SHP77 treated with DMSO at 0.1 percent for 48 hours (cell line): ENCODE results near the gene LACTBL1.

ENCODE experiments used
- DNase-seq: peaks from one replicate; lab custom pipeline; 2025; lab: John Stamatoyannopoulos, UW

The LACTBL1 gene

DNA sequence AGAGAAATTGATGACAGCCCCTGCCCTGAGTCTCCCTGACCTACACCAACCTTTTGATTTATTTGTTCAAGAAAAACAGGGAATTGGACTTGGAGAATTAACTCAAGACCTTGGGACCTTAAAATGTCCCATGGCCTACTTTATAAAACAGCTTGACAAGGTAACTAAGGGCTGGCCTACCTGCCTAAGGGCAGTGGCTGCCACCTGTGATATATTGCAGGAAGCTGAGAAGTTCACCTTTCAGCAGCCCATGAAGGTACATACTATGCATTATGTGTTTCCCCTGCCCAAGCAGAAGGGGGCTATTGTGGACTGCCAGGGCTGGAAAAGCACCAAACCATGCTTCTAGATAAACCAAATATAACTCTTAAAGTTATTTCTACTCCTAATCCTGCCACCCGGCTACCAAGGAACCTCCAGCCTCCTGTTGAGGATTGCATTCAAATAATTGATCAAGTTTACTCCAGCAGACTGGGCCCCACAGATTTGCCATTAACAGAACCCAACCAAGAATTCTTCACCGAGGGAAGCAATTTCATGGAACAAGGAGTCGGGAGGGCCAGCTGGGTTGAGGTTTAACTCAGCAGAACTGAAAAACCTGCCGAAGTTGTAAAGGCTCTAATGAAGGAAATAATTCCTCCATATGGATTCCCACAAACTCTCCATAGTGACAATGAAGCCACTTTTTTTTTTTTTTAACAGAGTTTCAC lies 28.2 kb downstream of the LACTBL1 start:
- no peak for DNase-seq

- DNase-seq = no peak
Measured at GRCh38 chr1:22941257-22941656, 31.4 kb downstream of the LACTBL1 start.

GRCh38 chr1:22936681-22937080 lies 36.0 kb downstream of the LACTBL1 start:
- DNase-seq = no peak

DNA sequence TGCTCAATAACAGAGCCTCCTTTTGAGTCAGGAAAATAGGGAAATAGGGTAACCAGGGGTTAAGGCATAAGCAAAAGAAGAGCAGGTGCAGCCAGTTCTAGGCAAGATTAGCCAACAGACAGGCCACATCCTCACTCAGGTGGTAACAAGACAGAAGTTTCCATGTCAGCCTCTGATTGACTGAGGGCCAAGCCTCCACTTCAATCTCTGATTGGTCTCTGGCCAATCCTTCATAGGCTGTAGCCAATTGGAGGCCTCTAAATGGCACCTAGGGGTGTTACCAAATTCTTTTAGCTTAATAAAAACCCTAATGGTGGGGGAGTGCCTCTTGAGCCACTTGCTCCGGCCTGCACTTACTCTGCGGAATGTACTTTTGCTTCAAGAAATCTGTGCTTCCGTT lies 37.2 kb downstream of the LACTBL1 start:
- DNase-seq = no peak

DNA sequence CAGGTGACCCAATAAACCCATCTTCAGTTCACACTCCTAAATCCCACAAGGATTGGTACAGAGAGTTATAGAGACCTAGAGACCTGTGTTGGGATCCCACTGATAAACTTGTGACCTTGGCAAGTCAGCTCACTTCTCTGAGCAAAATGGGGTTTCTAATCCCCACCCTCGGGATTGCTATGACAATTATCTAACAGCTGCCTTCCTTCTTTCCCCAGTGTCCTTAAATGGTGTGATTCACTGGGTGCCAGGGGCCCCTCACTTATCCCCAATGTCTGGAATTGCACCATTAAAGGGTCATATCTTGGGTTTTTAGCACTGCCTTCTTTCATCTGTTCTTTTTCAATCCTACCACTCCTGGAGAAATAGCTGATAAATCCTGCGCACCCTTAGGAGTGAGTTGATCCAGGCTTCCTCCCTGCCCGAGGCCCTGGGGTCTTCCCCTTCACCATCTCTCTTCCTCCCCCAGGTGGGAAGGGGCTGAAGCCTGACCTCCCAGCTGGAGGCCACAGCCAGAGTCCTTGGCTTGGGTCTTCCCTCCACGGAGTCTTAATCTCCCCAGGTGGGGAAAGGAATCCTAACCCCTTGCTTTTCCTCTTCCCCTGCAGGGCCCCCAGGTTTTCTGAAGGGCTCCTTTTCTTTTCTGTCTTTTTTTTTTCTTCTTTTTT lies 39.7 kb downstream of the LACTBL1 start:
- DNase-seq = no peak

- peak; percentile 44 for DNase-seq
Measured at GRCh38 chr1:22930240-22930912, 42.3 kb downstream of the LACTBL1 start.

GRCh38 chr1:22925111-22925510 lies 47.6 kb downstream of the LACTBL1 start:
- no peak for DNase-seq

- no peak for DNase-seq
Measured at GRCh38 chr1:22922640-22923039, 50.0 kb downstream of the LACTBL1 start.

GRCh38 chr1:22921452-22922126 lies 51.1 kb downstream of the LACTBL1 start:
- no peak for DNase-seq

DNA sequence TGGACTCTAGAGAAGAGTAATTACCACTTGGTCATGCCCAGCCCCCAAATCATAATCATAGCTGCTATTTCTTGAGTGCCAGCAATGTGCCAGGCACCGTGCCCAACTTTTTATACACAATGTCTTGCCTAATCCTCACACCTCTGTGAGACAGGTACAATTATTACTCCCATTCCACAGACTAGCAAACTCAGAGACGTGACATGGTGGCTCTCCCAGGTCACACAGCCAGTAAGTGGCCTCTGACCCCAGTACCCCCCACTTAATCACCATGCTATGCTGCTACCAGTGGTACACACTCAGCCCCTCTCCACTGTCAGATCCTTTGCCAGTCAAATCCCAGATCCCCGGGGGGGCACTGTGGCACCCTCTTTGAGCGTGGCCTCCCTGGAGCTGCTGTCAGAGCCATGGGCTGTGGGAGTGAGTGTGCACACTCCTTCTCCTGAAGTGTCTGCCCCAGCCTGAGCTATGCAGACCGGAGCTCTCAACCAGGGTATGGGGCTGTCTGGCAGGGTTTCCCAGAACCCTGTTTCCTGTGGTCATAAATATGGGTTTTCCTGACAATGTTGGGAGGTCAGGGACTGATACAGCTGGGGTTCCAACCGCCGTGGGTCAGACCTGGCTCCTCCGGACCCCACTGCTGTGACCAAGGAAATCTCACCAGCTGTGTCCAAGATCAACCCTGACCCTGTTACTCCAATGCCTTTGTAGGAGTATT lies 51.8 kb downstream of the LACTBL1 start:
- no peak for DNase-seq

DNA sequence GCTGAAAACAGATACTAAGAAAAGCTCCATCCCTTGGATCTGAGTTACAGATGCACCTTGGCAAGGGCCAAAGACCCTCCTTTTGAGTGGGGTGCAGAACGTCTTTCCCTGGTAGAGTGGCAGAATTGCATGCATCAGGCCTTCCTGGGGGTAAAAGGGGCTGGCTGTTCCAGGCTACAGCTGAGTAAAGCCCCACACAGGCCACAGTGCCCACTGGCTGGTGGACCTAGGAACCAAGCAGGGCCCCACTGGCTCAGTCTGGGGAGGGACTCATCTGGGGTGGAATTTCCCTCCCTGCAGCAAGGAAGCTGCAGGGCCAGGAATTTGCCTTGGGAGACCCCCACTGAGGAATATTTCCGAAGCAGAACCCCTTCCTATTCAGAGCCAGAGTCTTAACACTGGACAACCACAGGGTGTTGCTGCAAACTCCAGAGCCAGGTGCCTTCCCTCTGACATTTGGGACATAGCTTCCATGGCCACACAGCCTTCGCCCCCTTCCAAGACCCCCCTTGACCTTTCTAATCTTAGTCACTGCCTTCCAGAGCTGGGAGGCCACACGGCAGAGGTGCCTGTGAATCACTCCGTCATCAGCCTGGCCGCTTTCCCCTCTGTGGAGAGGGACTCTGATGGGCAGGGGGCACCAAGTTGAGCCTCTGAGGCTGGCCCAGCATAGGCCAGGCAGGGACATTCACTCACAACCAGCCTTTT lies 52.5 kb downstream of the LACTBL1 start:
- DNase-seq = no peak

DNA sequence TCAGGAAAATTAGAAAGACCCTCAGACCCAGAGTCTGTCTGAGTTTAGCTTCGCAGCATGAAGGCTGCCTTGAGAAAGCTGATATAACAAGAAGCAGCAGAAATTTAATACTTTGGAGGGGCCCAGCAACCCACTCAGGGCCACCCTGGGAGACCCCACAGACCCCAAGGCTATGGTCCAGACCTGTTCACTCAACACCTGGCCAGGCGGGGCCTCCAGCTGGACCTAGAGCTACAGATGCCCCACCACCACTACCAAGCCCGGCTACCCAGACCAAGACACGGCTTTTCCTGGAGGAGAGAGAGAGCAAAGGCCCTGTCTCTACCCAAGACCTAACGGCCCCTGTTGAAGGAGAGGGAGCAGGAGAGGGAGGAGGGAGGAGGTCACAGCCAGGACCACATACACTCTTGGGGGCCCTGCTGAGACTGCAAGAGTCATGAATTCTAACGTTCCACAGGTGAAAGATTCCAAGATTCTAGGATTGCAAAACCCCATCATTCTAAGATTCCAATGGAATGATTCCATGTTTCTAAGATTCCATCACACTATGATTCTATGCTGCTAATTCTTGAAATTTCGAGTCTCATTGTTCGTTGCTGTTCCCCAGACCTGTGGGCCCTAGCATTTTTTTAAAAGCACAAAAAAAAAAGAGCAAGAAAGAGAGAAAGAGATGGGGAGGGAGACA lies 53.2 kb downstream of the LACTBL1 start:
- DNase-seq = no peak

DNA sequence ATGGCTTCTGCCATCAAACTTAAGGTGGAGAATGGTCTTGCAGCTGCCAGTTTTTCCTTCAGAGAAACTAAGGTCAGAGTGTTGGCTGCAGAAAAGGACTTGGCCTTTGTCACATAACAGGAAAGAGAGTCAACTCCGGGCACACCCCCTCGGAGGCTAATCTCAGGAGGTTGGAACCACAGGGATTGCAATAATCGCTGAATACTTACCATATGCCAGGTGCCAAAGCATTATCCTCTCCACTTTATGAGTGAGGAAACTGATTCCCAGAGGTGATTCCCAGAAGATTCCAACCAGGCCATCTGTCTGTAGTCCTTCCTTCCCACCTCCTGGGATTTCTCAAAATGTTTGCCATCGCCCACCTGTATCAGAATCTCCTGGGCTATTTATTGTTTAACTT lies 54.0 kb downstream of the LACTBL1 start:
- DNase-seq = no peak

DNA sequence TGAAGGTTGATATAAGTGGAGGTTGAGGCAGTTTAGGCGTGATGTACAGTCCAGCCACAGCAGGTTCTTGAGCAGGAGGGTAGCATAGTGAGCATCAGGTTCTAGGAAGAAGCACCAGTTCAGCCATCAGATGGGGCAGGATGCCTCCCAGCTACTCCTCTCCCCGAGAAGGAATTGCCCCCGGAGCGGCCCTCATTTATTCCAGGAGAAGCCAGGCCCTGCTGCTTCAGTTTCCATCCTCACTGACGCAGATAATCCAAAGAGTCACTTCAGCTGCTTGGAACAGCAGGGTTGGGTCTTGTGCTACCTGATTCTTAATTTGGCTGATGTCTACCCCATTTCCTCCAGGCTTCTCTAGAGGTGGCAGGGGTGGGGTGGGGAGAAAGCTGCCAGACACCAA lies 54.7 kb downstream of the LACTBL1 start:
- no peak for DNase-seq

DNA sequence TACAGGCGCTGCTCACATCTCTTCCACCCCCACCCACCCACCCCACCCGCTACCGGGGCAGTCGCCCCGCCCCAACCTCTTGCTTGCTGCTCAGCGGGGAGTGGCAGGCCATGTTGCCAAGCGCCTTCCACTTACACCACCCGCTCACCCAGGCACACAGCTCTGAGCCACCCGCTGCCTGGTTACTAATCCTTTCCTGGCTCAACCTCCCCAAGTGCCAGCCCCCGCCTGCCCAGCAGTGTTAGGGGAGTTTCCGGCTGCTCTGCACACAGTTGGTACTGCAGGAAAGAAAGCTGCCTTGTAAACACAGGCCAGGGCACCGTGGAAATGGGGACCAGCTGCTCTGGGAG lies 56.2 kb downstream of the LACTBL1 start:
- DNase-seq = no peak

GRCh38 chr1:22915816-22916470 lies 56.7 kb downstream of the LACTBL1 start:
- no peak for DNase-seq

GRCh38 chr1:22915231-22915630 lies 57.4 kb downstream of the LACTBL1 start:
- DNase-seq = no peak

- DNase-seq = no peak
Measured at GRCh38 chr1:22914633-22915217, 57.9 kb downstream of the LACTBL1 start.

DNA sequence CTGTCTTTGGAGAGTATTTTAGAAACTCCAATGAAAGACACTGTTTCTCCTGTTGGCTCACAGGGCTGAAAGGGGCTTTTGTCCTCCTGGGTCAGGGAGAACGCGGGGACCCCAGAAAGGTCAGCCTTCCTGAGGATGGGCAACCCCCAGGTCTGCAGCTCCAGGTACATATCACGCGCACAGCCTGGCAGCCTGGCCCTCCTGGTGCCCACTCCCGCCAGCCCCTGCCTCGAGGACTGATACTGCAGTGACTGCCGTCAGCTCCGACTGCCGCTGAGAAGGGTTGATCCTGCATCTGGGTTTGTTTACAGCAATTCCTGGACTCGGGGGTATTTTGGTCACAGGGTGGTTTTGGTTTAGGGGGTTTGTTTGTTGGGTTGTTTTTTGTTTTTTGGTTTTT lies 58.5 kb downstream of the LACTBL1 start:
- DNase-seq = no peak
